8988T (cell line): ENCODE results near the gene TROAP.
"Not testable (repeated sequence)": the region's sequence is repeated elsewhere in the genome, so short reads cannot be mapped to it uniquely, and the experiment has no call there.

Source experiments
- DNase-seq: peaks from one replicate; pipeline ENCODE4 v3.0.0; 2011

TROAP gene

GRCh38 chr12:49295082-49295936 lies 27.7 kb upstream of the TROAP start, which contains the start of gene PRPH:
Gene PRPH (plus strand): TSS chr12:49295147. CDS start chr12:49295201, 54 bp downstream.
- no peak for DNase-seq

GRCh38 chr12:49296034-49296835 lies 26.8 kb upstream of the TROAP start:
- peak; percentile 96 for DNase-seq

- peak; percentile 83 for DNase-seq
Measured at GRCh38 chr12:49296836-49297694, 26.0 kb upstream of the TROAP start.

GRCh38 chr12:49297695-49298060 lies 25.4 kb upstream of the TROAP start:
- no peak for DNase-seq

- no peak for DNase-seq
Measured at GRCh38 chr12:49298160-49298559, 24.9 kb upstream of the TROAP start.

GRCh38 chr12:49301760-49302159 lies 21.3 kb upstream of the TROAP start:
- DNase-seq = no peak

GRCh38 chr12:49304161-49304560 lies 18.9 kb upstream of the TROAP start:
- DNase-seq = no peak

- no peak for DNase-seq
Measured at GRCh38 chr12:49305762-49306510, 17.1 kb upstream of the TROAP start.

GRCh38 chr12:49309386-49309785 lies 13.7 kb upstream of the TROAP start:
- DNase-seq = no peak

- DNase-seq = not testable (repeated sequence)
Measured at GRCh38 chr12:49310451-49311000, 12.5 kb upstream of the TROAP start.

- no peak for DNase-seq
Measured at GRCh38 chr12:49314811-49315210, 8.2 kb upstream of the TROAP start.

GRCh38 chr12:49317118-49317517 lies 5.9 kb upstream of the TROAP start:
- not testable (repeated sequence) for DNase-seq

GRCh38 chr12:49320411-49321103 lies 2.5 kb upstream of the TROAP start:
- not testable (repeated sequence) for DNase-seq

GRCh38 chr12:49322367-49322707 lies 718 bp upstream of the TROAP start:
- DNase-seq = no peak

GRCh38 chr12:49323524-49324097 lies 556 bp downstream of the TROAP start:
- no peak for DNase-seq

- DNase-seq = no peak
Measured at GRCh38 chr12:49325606-49326005, 2.6 kb downstream of the TROAP start.

GRCh38 chr12:49327368-49327767 lies 4.3 kb downstream of the TROAP start:
- DNase-seq = no peak

- no peak for DNase-seq
Measured at GRCh38 chr12:49327887-49328286, 4.8 kb downstream of the TROAP start.

- no peak for DNase-seq
Measured at GRCh38 chr12:49328816-49329215, 5.8 kb downstream of the TROAP start.

GRCh38 chr12:49330032-49330619 lies 7.1 kb downstream of the TROAP start:
- DNase-seq = no peak
